ENCODE results near the gene ZSCAN4.

The ZSCAN4 gene

DNA sequence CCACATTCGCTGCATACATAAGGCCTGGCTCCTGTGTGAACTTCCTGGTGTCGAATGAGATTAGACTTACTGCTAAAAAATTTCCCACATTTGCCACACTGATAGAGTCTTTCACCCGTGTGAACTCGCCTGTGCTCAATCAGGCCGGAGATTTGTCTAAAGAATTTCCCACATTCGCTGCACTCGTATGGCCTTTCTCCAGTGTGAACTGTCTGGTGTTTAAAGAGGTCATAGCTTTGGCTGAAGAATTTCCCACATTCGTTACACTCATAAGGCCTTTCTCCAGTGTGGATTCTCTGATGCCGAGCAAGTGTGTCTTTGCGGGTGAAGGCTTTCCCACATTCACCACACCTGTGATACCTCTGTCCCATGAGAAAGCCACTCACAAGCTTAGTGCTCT, 52.1 kb downstream of the ZSCAN4 start:
- Histone ChIP-seq H3K9me3 (replicated peaks; ENCODE audit: low read length) (peaks cover 17% of the 10 kb centered on the region), H3K9ac (ENCODE audit: low read depth, low read length) (no peak overlapping the region), H3K27me3 (ENCODE audit: control insufficient read depth, insufficient read depth, low read length) (no peaks in the 10 kb centered on the region), H3K36me3 (ENCODE audit: insufficient read depth, low read length) (peaks cover 47% of the 10 kb centered on the region), H3K4me3 (ENCODE audit: low read length) (no peak overlapping the region), H3K4me2 (ENCODE audit: low read length) (no peak overlapping the region), H3K4me1 (ENCODE audit: control insufficient read depth, insufficient read depth, low read length) (no peaks in the 10 kb centered on the region)
